Neural cell (in vitro differentiated cells): Measurements from ENCODE around the gene DENND1A. TPM values are rescaled to one million over a fixed set of nuclear protein-coding genes. Genes with fewer than 3 reads are reported as not detected.

Experiments used
- H2AFZ ChIP-seq: fragments of 200-600, 300-800 bp; sonication (generic), shearing (Covaris generic); 2 replicates; pipeline ENCODE4 v1.6.0; 2014; ENCODE audit warnings: low read depth, mild to moderate bottlenecking, antibody characterized with exemption, low read length, moderate library complexity
- H3F3A ChIP-seq: fragments of 200-600 bp; shearing (Covaris generic); 2 replicates; pipeline ENCODE4 v1.6.1; 2016; ENCODE audit warnings: mild to moderate bottlenecking, moderate library complexity, mixed read lengths, antibody characterized with exemption, low read length; ENCODE audit not compliant: insufficient read depth, poor library complexity, severe bottlenecking
- H3K27ac ChIP-seq: fragments of 200-600, 300-800 bp; sonication (generic), shearing (Covaris generic); 2 replicates; pipeline ENCODE4 v1.5.1; 2014; ENCODE audit warnings: mild to moderate bottlenecking, low read length, moderate library complexity
- H3K27me3 ChIP-seq: fragments of 300-800, 200-600 bp; sonication (generic), shearing (Covaris generic); 2 replicates; pipeline ENCODE4 v1.6.0; 2014; ENCODE audit warnings: mild to moderate bottlenecking, low read depth, low read length, moderate library complexity; ENCODE audit not compliant: insufficient read depth
- H3K36me3 ChIP-seq: fragments of 300-800, 200-600 bp; sonication (generic), shearing (Covaris generic); 2 replicates; pipeline ENCODE4 v1.5.1; 2014; ENCODE audit warnings: mild to moderate bottlenecking, antibody characterized with exemption, low read length, moderate library complexity; ENCODE audit not compliant: insufficient read depth
- H3K4me2 ChIP-seq: fragments of 300-800, 200-600 bp; sonication (generic), shearing (Covaris generic); 2 replicates; pipeline ENCODE4 v1.6.0; 2014; ENCODE audit warnings: mild to moderate bottlenecking, low read length
- H3K4me3 ChIP-seq: fragments of 300-800, 200-600 bp; sonication (generic), shearing (Covaris generic); 2 replicates; pipeline ENCODE4 v1.5.1; 2014; ENCODE audit warnings: mild to moderate bottlenecking, low read length, moderate library complexity
- H3K79me2 ChIP-seq: fragments of 200-600 bp; shearing (Covaris generic); replicated peaks from 2 replicates; pipeline ENCODE4 v1.6.0; 2014; ENCODE audit warnings: mild to moderate bottlenecking, low read length, moderate library complexity; ENCODE audit not compliant: insufficient read depth
- H3K9ac ChIP-seq: fragments of 300-800, 200-600 bp; sonication (generic), shearing (Covaris generic); 2 replicates; pipeline ENCODE4 v1.6.1; 2016; ENCODE audit warnings: mild to moderate bottlenecking, low read length, mixed read lengths
- H3K9me2 ChIP-seq: fragments of 200-600 bp; shearing (Covaris generic); 2 replicates; pipeline ENCODE4 v1.6.1; 2016; ENCODE audit warnings: mild to moderate bottlenecking, low read length, mixed read lengths; ENCODE audit not compliant: insufficient read depth
- H3K9me3 ChIP-seq: fragments of 200-600, 300-800 bp; sonication (generic), shearing (Covaris generic); 2 replicates; pipeline ENCODE4 v1.6.1; 2016; ENCODE audit warnings: mild to moderate bottlenecking, mixed run types, low read length, moderate library complexity, mixed read lengths
- H4K20me1 ChIP-seq: fragments of 200-600 bp; shearing (Covaris generic); 2 replicates; pipeline ENCODE4 v1.6.1; 2016; ENCODE audit warnings: mild to moderate bottlenecking, mixed run types; ENCODE audit not compliant: insufficient read depth
- CTCF ChIP-seq: fragments of 450-650 bp; IDR thresholded peaks from 2 replicates; pipeline ENCODE4 v1.5.1; 2014; ENCODE audit warnings: antibody characterized with exemption, mild to moderate bottlenecking, moderate library complexity; ENCODE audit not compliant: poor library complexity, severe bottlenecking
- EP300 ChIP-seq: fragments of 450-650 bp; conservative IDR thresholded peaks from 2 replicates; pipeline ENCODE4 v1.6.1; 2014; ENCODE audit warnings: antibody characterized with exemption, mild to moderate bottlenecking, moderate library complexity; ENCODE audit not compliant: poor library complexity, severe bottlenecking
- EZH2 ChIP-seq: fragments of 200-600, 300-800 bp; shearing (Covaris generic), sonication (generic); IDR thresholded peaks from 2 replicates; pipeline ENCODE4 v1.6.1; 2014; ENCODE audit warnings: antibody characterized with exemption, low read length, borderline replicate concordance, mild to moderate bottlenecking; ENCODE audit not compliant: insufficient read depth, poor library complexity, severe bottlenecking
- MXI1 ChIP-seq: fragments of 450-650 bp; conservative IDR thresholded peaks from 2 replicates; pipeline ENCODE4 v1.6.1; 2014; ENCODE audit warnings: antibody characterized with exemption, mild to moderate bottlenecking; ENCODE audit not compliant: poor library complexity, severe bottlenecking
- POLR2AphosphoS5 ChIP-seq: IDR thresholded peaks from 2 replicates; pipeline ENCODE4 v1.6.1; 2012
- RAD21 ChIP-seq: fragments of 450-650 bp; conservative IDR thresholded peaks from 2 replicates; pipeline ENCODE4 v1.6.1; 2014; ENCODE audit warnings: antibody characterized with exemption, mild to moderate bottlenecking, moderate library complexity
- SMC3 ChIP-seq: fragments of 450-650 bp; conservative IDR thresholded peaks from 2 replicates; pipeline ENCODE4 v1.6.1; 2014; ENCODE audit warnings: antibody characterized with exemption, mild to moderate bottlenecking, moderate library complexity; ENCODE audit not compliant: poor library complexity
- TAF1 ChIP-seq: IDR thresholded peaks from 2 replicates; pipeline ENCODE4 v1.6.1; 2012; ENCODE audit warnings: low read depth
- polyA plus RNA-seq: library from polyadenylated mRNA; depleted of rRNA; stranded (reverse); fragments of >200 nt; gene quantifications from 2 replicates; pipeline ENCODE4 v1.2.3, GENCODE V29; 2014
- TF ChIP-seq, protein P1 (sequence below): IDR thresholded peaks from 2 replicates; pipeline ENCODE4 v1.6.1; 2012; ENCODE audit warnings: borderline replicate concordance

DENND1A gene
- polyA plus RNA-seq, 1 donor from 2014 or later, result 2.3 TPM

- Histone ChIP-seq H2AFZ (no peak overlapping the region), H3K9ac (no peak overlapping the region), H3K36me3 (no peaks in the 10 kb centered on the region), H3K4me2 (no peak overlapping the region), H3K79me2 (no peaks in the 10 kb centered on the region), H3F3A (no peaks in the 10 kb centered on the region), H3K9me3 (no peaks in the 10 kb centered on the region), H3K27ac (no peak overlapping the region), H4K20me1 (no peaks in the 10 kb centered on the region), H3K9me2 (no peaks in the 10 kb centered on the region), H3K4me3 (no peak overlapping the region), H3K27me3 (no peaks in the 10 kb centered on the region)
- TF ChIP-seq MXI1 (no peak), SMC3 (no peak), EZH2 (no peak), CTCF (no peak), TAF1 (no peak), RAD21 (no peak)
- TF ChIP-seq, protein P1, sequence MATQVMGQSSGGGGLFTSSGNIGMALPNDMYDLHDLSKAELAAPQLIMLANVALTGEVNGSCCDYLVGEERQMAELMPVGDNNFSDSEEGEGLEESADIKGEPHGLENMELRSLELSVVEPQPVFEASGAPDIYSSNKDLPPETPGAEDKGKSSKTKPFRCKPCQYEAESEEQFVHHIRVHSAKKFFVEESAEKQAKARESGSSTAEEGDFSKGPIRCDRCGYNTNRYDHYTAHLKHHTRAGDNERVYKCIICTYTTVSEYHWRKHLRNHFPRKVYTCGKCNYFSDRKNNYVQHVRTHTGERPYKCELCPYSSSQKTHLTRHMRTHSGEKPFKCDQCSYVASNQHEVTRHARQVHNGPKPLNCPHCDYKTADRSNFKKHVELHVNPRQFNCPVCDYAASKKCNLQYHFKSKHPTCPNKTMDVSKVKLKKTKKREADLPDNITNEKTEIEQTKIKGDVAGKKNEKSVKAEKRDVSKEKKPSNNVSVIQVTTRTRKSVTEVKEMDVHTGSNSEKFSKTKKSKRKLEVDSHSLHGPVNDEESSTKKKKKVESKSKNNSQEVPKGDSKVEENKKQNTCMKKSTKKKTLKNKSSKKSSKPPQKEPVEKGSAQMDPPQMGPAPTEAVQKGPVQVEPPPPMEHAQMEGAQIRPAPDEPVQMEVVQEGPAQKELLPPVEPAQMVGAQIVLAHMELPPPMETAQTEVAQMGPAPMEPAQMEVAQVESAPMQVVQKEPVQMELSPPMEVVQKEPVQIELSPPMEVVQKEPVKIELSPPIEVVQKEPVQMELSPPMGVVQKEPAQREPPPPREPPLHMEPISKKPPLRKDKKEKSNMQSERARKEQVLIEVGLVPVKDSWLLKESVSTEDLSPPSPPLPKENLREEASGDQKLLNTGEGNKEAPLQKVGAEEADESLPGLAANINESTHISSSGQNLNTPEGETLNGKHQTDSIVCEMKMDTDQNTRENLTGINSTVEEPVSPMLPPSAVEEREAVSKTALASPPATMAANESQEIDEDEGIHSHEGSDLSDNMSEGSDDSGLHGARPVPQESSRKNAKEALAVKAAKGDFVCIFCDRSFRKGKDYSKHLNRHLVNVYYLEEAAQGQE, result no peak
Measured at GRCh38 chr9:123478967-123479602, 450.8 kb downstream of the DENND1A start.

- H3K27ac ChIP-seq, result no peak overlapping the region
- H3K4me3 ChIP-seq, result no peak overlapping the region
- H3K9ac ChIP-seq, result no peak overlapping the region
- H3K36me3 ChIP-seq, result no peaks in the 10 kb centered on the region
- H4K20me1 ChIP-seq, result no peaks in the 10 kb centered on the region
- H3F3A ChIP-seq, result no peaks in the 10 kb centered on the region
- no peaks in the 10 kb centered on the region for H3K27me3 ChIP-seq
- no peaks in the 10 kb centered on the region for H3K9me3 ChIP-seq
- no peaks in the 10 kb centered on the region for H3K79me2 ChIP-seq
- H2AFZ ChIP-seq, result no peak overlapping the region
- TF ChIP-seq, protein P1, result no peak
- no peak for TF ChIP-seq TAF1
- no peak for TF ChIP-seq POLR2AphosphoS5
- TF ChIP-seq MXI1, result no peak
- no peak for TF ChIP-seq CTCF
- TF ChIP-seq RAD21, result no peak
- TF ChIP-seq SMC3, result no peak
- TF ChIP-seq EP300, result no peak
- no peak for TF ChIP-seq EZH2
- no peak overlapping the region for H3K4me2 ChIP-seq
- no peaks in the 10 kb centered on the region for H3K9me2 ChIP-seq
Measured at GRCh38 chr9:123478160-123478559, 451.8 kb downstream of the DENND1A start.
